ENCODE results near the gene CRADD.
A peak's percentile ranks its signal among the peaks of the same experiment; 100 is the strongest.
"Not testable (repeated sequence)": the region's sequence is repeated elsewhere in the genome, so short reads cannot be mapped to it uniquely, and the experiment has no call there.

The CRADD gene

DNA sequence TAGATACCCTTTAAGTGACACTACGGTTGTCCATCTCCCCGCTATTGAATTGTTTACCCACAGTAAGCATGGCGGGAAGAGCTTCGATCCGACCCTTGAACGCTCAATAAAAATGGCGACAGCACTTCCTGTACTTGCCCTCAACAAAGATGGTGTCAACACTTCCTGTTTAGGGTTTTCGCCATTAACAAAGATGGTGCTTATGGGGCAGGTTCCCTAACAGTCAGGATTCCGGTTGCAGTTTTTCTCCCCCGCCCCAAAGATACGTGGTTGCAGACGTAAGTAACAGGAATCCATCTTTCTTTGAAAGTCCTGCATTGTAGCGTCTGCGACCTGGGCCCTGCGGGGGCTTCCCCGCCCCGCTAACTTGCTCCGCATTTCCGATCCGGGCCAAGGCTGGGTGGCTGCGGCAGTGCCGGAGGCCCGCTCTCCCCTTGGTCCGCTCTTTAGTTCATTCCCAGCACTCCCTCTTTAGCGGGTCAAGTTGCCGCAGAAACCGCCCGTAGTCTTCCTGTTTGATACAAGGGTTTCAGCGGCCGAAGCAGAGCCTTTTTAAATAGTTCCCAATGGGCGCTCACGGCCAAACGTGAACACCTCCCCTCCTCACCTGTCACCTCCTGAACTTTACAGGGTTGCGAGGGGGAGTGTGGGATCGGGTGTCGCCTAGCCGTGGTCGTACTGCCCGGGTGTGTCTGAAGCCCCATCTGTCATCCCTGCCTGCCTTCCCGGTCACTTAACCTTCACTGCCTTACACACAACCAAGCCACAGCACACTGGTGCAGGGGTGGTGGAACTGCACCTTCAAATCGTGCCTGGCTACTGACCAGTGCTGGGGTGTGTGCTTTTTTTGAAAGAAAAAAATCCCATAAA is at the start of gene CRADD:
TSS of gene CRADD (plus strand) at position 181 of the 870 bp plus-strand sequence.
- peak; percentile 57 to 82 for DNase-seq (ENCODE audit: low read depth in 1 of 2, low spot score in 1 of 2)

DNA sequence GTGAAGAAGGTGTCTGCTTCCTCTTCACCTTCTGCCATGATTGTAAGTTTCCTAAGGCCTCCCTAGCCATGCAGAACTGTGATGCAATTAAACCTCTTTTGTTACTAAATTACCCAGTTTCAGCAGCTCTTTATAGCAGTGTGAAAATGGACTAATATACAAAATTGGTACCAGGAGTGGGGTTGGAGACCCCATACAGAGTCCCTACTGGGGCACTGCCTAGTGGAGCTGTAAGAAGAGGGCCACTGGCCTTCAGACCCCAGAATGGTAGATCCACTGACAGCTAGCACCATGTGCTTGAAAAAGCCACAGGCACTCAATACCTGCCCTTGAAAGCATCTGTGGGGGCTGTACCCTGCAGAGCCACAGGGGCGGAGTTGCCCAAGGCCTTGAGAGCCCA is 44.8 kb upstream of the CRADD start:
- no peak for DNase-seq (ENCODE audit: low read depth in 1 of 2, low spot score in 1 of 2)

DNA sequence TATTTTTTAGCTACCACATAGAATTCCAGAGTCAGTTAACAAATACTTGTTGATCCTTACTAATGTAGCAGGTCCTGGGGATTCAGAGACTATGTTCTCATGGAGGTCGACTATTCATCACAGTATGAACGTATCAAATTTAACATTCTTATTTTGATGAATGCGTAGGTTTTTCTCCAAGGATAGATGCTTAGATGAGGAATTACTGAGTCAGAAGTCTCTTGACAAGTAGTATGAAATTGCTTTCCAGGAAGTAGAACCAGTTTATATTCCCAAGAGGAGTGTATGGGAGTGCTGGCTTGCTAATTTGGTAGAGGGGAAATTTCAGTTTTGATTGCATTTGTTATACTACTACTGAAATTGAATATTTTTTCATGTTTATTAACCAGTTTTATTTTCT is 42.8 kb upstream of the CRADD start:
- DNase-seq (ENCODE audit: low read depth in 1 of 2, low spot score in 1 of 2) = no peak

DNA sequence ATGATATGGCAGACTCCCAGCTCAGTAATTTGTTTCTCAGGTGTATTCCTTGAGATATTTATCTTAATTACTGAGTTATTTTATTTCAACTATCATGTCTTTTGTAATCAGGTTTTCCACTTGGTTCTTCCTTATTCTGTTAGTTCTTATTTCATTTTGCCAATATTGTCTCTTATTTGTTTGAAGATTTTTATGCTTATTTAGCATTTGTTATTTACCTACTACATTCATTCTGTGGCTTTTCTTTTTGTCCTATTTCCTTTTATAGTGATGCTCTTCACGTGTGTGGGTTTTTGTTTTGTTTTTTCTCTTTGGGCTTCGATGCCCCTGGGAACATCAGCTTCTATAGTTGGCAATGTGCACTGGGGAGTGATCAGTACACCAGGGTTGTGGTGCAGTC is 40.5 kb upstream of the CRADD start:
- no peak for DNase-seq (ENCODE audit: low read depth in 1 of 2, low spot score in 1 of 2)

DNA sequence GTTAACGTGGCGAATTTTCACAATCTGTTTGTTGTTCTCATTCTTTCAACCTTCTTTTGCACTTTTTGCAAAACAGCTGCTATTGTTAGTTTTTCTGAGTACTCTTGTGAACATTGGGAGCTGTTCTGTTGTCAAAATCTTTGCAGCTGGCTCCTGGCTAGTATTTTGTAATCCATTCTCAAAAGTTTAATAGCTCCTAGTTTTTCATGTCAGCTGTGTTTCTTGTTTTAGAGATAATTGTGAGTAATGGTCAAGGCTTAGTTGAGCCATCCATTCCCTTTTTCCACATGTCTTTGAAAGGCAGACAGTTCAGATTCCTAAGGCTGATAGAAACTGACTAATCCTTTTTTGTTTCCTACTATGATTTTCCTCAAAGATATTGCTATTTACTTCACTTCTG is 39.1 kb upstream of the CRADD start:
- DNase-seq (ENCODE audit: low read depth in 1 of 2, low spot score in 1 of 2) = no peak

DNA sequence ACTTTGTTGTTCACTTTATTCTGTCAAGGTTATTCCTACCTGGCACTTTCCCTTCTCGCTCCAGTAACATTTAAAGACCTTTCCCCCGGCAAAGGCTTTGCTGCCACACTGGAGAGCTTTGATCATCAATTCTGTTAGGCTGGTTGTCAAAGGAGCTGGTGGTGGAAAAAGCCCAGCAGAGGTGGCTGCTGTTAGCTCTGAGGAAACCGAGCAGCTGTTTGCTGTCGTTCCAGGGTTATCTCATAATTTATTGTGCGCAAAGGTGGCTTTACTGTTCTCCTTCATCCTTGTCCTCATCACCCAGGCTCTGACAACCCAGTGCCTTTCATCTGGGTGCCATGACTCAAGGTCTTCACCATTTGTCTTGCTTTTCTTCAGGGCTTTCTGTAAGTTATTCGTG is 38.2 kb upstream of the CRADD start:
- no peak for DNase-seq (ENCODE audit: low read depth in 1 of 2, low spot score in 1 of 2)

DNA sequence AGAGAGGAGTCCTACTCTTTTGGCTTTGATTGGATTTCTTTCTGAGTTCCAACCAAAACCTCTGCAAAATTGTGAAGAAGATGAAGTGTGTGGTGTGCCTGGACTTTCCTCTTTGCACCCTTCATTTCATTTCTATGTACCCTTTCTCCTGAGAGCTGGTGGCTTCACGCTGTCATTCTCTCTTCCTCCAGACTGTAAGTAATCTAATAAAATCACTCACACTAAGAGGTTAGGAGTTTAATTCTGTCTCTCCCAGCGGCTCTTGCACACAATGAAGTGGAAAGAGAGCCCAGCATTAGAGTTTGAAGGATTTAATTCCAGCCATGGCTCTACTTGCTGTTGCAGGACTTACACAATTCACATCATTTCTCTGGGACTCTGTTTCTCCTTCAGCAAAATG is 37.8 kb upstream of the CRADD start:
- DNase-seq (ENCODE audit: low read depth in 1 of 2, low spot score in 1 of 2) = no peak

DNA sequence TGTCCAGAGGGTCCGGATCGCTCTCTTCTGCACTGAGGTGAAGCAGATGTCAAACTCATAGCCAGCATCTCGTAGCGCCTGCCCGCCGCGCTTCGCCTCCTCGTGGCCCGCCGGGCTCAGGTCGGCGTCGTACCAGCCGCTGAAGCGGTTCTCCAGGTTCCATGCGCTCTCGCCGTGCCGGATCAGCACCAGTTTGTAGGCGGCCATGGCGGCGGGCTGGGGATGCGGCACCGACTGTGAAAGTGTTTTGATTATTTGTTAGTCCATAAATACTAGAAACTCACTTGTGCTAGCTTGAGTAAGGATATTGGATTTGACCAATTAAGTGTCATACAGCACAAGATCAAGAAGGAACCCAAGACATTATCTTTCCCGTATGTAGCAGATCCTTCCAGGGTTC is 35.8 kb upstream of the CRADD start:
- DNase-seq (ENCODE audit: low read depth in 1 of 2, low spot score in 1 of 2) = not testable (repeated sequence)

DNA sequence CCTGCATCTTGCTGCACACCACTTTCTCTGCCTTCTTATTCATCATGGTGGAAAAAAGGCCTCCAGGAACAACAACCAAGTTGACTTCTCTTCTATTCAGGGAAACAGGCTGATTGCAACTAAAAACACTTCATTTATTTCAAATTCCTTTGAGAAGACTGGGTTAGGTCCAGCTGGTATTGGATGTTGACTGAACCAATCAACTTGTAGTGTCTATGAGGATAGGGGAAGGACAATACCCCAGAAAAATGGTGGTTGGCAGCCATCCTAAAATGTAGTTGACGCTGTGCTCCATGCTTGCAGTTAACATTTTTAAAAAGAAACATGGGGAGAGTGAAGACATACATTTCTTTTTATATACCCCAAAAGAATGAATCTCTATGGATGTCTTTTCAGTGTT is 34.4 kb upstream of the CRADD start:
- DNase-seq (ENCODE audit: low read depth in 1 of 2, low spot score in 1 of 2) = no peak

DNA sequence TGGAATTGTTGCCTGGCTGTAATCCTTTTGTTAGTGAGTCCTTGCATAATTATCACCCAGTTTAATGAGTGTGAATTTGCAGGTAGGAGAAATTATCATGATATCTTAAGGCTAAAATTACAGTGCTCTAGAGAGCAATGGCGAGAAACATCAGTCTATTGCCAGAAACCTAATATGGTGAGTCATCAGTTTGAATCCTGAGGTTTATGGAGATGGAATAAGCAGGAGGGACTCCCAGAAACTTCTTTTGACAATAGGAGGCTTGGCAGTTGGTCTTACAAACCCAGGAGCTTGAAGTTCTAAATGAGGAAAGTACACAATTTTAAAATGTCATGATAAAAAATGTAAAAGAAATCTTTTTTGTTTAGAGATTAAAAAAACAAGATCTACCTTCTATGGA is 31.5 kb upstream of the CRADD start:
- no peak for DNase-seq (ENCODE audit: low read depth in 1 of 2, low spot score in 1 of 2)

DNA sequence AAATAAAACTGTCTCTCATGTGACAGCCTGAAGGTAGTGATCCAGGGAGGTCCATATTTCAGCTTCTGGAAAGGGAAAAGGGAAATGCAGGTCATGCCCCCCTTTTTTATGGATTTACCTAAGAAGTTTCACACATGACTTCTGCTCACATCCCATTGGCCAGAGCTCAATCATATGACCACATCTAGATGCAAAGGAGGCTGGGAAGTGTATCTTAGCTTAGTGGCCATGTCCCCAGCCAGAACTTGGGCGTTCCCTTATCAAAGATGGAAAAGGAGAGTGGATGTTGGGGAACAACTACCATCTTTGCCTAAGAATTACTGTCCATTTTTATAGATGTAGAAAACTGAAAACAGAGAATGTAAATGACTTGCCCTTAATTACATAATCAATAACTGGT is 26.5 kb upstream of the CRADD start:
- no peak for DNase-seq (ENCODE audit: low read depth in 1 of 2, low spot score in 1 of 2)

DNA sequence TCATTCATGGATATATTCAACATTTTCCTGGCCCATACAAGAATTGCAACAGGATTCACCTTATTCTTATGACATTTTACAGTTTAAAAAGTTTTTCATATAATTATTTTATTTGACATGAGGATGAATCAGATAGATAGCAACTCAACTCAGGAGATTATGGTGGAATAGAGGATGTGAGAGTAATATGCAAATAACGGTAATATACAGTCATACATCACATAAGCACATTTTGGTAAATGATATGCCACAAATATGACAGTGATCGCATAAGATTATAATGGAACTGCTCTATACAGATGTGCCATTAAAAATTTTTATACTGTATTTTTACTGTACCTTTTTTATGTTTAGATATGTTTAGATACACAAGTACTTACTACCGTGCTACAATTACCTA is 24.1 kb upstream of the CRADD start:
- DNase-seq (ENCODE audit: low read depth in 1 of 2, low spot score in 1 of 2) = no peak

DNA sequence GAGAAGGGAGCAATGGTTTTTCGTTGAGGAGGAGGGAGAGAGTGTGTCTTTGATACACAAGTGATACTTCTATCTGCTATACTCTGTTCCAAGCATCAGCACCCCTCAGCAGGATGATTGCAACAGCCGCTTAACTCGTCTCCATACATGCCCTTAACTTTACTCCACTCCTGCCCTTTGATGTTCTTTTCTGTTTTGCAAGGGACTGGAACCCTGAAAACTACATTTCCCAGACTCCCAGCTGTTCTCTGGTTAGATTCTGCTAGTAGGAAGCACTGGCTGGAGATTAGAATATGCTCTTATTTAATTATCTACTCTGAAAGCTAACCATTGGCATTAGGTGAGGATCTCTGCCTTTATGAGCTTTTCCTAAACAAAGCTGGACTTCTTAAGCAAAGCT is 23.5 kb upstream of the CRADD start:
- no peak for DNase-seq (ENCODE audit: low read depth in 1 of 2, low spot score in 1 of 2)

DNA sequence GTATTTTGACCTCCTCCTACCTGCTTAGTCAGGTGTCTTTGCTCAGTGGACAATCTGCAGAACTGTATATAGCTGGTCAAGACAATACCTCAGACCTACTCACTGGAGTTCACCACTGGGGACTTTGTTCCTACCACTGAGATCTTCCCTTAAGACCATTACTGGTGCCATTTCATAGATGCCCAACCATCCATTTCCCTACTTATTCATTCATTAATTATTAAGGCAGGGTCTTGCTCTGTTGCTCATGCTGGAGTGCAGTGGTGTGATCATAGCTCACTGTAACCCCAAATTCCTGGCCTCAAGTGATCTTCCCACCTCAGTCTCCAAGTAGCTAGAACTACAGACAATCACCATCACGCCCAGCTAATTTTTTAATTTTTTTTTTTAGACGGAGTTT is 22.8 kb upstream of the CRADD start:
- no peak for DNase-seq (ENCODE audit: low read depth in 1 of 2, low spot score in 1 of 2)

DNA sequence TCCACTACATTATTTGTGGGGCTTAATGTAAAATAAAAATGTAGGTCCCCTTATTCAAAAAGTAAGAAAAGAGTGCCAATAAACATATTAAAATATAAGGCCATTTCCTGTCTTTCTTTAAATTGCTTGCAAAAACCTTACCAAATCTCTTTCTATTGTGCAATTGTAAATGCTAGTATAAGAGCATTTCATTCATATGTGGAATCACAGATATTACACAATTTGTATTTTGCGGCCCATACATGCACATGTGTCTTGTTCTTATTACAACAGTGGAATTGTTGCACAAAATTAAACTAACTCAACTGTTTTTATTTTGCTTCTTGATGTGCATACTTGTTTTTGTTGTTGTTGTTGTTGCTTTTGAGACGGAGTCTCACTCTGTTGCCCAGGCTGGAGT is 20.1 kb upstream of the CRADD start:
- no peak for DNase-seq (ENCODE audit: low read depth in 1 of 2, low spot score in 1 of 2)

DNA sequence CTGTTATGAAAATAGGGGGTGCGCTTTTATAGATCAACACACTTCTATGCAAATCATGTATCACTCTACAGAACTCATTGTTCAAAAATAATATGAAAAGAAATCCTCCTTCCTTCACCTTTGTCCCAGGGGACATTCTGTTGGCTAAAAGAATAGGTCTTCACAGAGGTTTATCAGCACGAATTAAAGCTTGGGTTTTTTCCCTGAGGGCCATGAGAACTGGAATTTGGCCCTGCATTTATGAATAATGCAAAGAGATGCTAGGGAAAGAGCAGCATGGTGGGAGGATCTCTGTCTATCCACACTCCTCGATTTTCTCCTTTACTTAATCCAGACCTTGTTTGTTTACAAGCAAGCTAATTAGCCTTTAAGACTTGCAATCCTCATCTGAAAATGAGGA is 16.2 kb upstream of the CRADD start:
- DNase-seq (ENCODE audit: low read depth in 1 of 2, low spot score in 1 of 2) = no peak

DNA sequence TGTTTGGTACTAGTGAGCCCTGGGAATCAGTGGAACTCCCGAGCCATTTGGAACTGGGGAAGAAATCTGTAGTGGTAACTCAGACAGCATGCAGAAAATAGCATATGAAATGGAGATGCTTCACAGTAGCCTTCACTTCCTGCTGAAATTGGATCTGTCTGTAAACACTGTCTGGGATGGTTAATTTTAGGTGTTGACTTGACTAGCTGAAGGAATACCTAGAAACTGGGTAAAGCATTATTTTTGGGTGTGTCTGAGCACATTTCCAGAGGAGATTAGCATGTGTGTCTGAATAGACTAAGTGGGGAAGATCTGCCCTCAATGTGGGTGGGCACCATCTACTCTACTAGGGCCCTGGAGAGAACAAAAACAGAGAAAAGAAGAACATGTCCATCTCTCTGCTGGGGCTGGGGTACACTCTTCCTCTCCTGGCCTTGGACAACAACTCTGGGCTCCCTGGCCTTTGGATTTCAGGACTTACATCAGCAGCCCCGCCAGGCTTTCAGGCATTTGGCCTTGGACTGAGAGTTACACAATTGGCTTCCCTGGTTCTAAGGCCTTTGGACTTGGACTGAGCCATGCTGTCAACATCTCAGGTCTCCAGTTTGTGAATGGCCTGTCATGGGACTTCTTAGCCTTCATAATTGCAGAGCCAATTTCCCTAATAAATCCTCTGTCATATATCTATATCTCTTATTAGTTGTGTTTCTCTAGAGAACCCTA is 14.0 kb upstream of the CRADD start:
- DNase-seq (ENCODE audit: low read depth in 1 of 2, low spot score in 1 of 2) = no peak

DNA sequence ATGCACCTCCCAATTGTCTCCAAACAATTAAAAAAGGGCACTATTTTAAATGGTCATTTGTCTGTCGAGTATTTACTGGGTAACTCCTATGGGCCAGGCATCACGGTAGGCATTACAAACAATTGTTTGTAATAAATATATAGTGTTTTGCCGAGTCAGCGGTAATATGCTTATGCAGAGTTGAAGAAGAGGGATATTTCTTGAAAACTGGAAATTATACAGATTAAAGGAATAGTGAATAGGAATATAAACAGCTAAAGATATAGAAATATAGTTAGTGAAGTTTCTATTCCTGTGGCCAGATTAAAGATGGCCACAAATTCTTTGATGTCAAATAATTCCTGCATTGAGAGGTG is 13.5 kb upstream of the CRADD start:
- DNase-seq (ENCODE audit: low read depth in 1 of 2, low spot score in 1 of 2) = no peak

DNA sequence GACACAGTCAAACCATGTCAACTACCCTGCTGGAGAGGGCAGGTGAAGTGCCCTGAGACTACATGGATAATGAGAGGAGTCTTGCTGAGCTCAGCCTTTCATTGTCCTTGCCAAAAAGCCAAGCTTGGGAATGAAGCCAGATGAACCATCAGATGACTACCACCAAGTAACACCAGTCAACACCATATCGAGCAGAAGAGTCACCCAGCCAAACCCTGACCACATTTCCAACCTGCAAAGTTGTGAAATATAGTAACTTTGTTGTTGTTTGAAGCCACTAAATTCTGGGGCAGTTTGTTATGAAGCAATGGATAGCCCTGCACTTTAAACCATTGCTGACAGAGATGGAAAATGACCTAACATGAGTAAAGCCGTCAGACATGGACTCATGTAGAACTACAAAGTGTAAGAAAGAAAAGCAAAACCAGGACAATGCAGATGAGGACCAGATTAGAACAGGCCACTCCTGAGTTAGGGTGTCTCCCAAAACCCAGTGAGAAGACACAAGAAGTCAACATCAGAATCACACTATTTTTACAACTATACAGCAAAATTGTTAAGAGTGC is 12.5 kb upstream of the CRADD start:
- DNase-seq (ENCODE audit: low read depth in 1 of 2, low spot score in 1 of 2) = no peak

DNA sequence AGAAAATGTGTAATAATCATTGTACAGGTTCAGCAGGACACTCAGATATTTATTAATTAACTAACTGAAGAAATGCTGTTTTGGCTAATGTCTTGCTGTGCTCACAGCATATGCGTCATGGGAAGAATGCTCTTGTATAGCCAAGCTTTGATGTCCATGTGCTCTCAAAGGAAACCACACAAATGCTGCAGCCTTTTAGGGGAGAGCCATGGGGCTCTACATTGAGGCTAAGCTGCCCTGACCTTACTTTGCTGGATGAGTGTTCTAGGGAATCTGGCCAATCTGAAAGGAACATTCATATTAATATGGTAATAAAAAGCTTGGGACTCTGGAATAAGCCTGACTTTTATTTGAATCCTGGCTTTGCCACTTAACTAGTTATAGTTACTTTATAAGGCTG is 9.5 kb upstream of the CRADD start:
- no peak for DNase-seq (ENCODE audit: low read depth in 1 of 2, low spot score in 1 of 2)

DNA sequence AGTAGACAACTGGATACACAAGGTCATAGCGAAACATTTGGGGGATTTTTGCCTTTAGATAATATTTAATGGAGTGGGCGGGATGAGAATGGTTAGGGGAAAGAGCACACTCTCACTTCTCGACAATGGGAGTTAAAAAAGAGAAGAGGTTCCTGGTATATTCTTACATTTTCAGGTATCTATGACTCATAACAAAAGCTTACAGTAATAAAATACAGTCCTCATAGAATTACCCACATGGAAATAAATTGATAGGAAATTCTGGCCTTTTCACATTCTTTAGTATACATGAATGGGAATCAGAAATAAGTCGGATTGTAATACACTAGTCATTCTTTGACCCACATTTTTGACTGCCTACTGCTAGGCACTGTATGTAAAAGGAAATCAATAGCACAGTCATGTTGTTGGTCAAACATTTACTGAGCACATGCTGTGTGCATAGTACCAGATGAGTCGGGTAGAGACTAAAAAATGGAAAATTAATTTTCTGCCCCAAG is 8.2 kb upstream of the CRADD start:
- no peak for DNase-seq (ENCODE audit: low read depth in 1 of 2, low spot score in 1 of 2)

DNA sequence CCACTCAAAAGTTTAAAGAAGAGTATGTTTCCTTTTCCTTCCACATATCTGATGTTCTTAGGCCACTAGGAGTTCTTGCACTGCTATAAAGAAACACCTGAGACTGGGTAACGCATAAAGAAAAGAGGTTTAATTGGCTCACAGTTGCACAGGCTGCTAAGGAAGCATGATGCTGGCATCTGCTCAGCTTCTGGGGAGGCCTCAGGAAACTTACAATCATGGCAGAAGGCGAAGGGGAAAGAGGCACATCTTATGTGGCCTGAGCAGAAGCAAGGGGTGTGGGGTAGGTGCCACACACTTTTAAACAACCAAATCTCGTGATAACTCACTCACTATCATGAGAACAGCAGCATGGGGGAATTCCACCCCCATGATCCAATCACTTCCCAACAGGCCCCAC is 7.7 kb upstream of the CRADD start:
- no peak for DNase-seq (ENCODE audit: low read depth in 1 of 2, low spot score in 1 of 2)

All from activated CD4-positive, alpha-beta T cell treated with anti-CD3 and anti-CD28 coated beads, Interleukin-2, amount 50 U/mL, for 24 hours (primary cell).